Jurkat, Clone E6-1 (cell line): Measurements from ENCODE around the gene ESRP2.
A peak's percentile ranks its signal among the peaks of the same experiment; 100 is the strongest.

Experiments used
- DNase-seq: peaks from one replicate; pipeline ENCODE4 v3.0.0-alpha.2; 2011; ENCODE audit warnings: low read depth, low spot score
- H3K4me3 ChIP-seq: 2 replicates; pipeline ENCODE4 v1.5.1; 2011; ENCODE audit warnings: mild to moderate bottlenecking, low read length, control low read depth, moderate library complexity

ESRP2 gene

GRCh38 chr16:68229431-68230175 is 6.3 kb downstream of the ESRP2 start:
- DNase-seq = peak; percentile 55
- no peak overlapping the region for H3K4me3 ChIP-seq

- H3K4me3 ChIP-seq = no peak overlapping the region
- DNase-seq = no peak
Measured at GRCh38 chr16:68228652-68229051, 7.3 kb downstream of the ESRP2 start.

- no peak for DNase-seq
- H3K4me3 ChIP-seq = no peak overlapping the region
Measured at GRCh38 chr16:68227850-68228553, 7.9 kb downstream of the ESRP2 start.

GRCh38 chr16:68227183-68227793 is 8.6 kb downstream of the ESRP2 start:
- no peak overlapping the region for H3K4me3 ChIP-seq
- DNase-seq = peak; percentile 64

GRCh38 chr16:68226116-68226515 is 9.8 kb downstream of the ESRP2 start:
- H3K4me3 ChIP-seq = no peak overlapping the region
- no peak for DNase-seq

- no peak for DNase-seq
Measured at GRCh38 chr16:68223072-68223471, 12.9 kb downstream of the ESRP2 start.

GRCh38 chr16:68219725-68220351 is 16.1 kb downstream of the ESRP2 start:
- no peak for DNase-seq
- H3K4me3 ChIP-seq = no peak overlapping the region

More at GRCh38 chr16:68223072-68223471, 12.9 kb downstream of the ESRP2 start:
- H3K4me3 ChIP-seq = no peak overlapping the region

- no peak overlapping the region for H3K4me3 ChIP-seq
- no peak for DNase-seq
Measured at GRCh38 chr16:68217506-68217905, 18.4 kb downstream of the ESRP2 start.

GRCh38 chr16:68216240-68216639 is 19.7 kb downstream of the ESRP2 start:
- H3K4me3 ChIP-seq = no peak overlapping the region
- no peak for DNase-seq

- no peak overlapping the region for H3K4me3 ChIP-seq
- DNase-seq = no peak
Measured at GRCh38 chr16:68215302-68215701, 20.6 kb downstream of the ESRP2 start.

- no peak overlapping the region for H3K4me3 ChIP-seq
- DNase-seq = no peak
Measured at GRCh38 chr16:68214726-68215125, 21.2 kb downstream of the ESRP2 start.

GRCh38 chr16:68206245-68206644 is 29.7 kb downstream of the ESRP2 start:
- DNase-seq = no peak
- no peak overlapping the region for H3K4me3 ChIP-seq

- no peak overlapping the region for H3K4me3 ChIP-seq
- DNase-seq = peak; percentile 83
Measured at GRCh38 chr16:68202091-68202519, 33.8 kb downstream of the ESRP2 start.

GRCh38 chr16:68200088-68200783 is 35.7 kb downstream of the ESRP2 start:
- no peak for DNase-seq

GRCh38 chr16:68197250-68197649 is 38.7 kb downstream of the ESRP2 start:
- no peak for DNase-seq
- no peak overlapping the region for H3K4me3 ChIP-seq

More at GRCh38 chr16:68200088-68200783, 35.7 kb downstream of the ESRP2 start:
- H3K4me3 ChIP-seq = no peak overlapping the region

- no peak for DNase-seq
- no peak overlapping the region for H3K4me3 ChIP-seq
Measured at GRCh38 chr16:68194251-68194650, 41.7 kb downstream of the ESRP2 start.

- H3K4me3 ChIP-seq = no peak overlapping the region
- DNase-seq = no peak
Measured at GRCh38 chr16:68190736-68191510, 45.0 kb downstream of the ESRP2 start.

GRCh38 chr16:68190081-68190480 is 45.8 kb downstream of the ESRP2 start:
- no peak for DNase-seq
- H3K4me3 ChIP-seq = no peak overlapping the region
